ELR (cell line): Measurements from ENCODE around the gene TTLL5.
"Not testable (repeated sequence)": the region's sequence is repeated elsewhere in the genome, so short reads cannot be mapped to it uniquely, and the experiment has no call there.

Experiments used
- DNase-seq: peaks from one replicate; pipeline ENCODE4 v3.0.0-alpha.2; 2015; ENCODE audit warnings: low read depth

The TTLL5 gene

DNA sequence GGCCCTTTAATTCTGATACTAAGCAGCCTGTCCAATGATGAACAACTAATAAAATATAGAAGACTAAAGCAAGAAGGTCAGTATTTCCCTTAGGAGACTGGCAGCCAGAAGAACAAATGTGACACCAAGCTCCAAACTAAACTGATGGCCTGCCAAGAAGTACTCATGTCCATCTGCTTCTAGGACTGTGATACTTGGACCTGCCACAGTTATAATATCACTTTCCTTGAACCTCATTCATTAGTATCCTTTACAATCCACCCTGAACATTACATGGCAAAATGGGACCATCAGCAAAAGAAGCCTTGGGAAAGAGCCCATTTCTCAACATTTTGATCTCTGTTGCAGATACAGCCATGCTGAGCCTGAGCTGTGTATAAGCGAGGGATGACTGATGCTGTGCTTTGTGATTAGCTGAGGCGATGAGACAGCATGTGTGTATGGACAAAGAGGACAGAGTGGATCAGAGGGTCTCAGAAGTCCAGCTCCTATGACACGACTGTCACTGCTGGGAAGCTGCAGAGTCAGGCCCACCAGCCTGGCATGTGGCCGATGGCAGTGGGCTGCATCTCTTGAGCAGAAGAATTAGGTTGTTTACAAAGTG lies 246.8 kb downstream of the TTLL5 start:
- DNase-seq: no peak

DNA sequence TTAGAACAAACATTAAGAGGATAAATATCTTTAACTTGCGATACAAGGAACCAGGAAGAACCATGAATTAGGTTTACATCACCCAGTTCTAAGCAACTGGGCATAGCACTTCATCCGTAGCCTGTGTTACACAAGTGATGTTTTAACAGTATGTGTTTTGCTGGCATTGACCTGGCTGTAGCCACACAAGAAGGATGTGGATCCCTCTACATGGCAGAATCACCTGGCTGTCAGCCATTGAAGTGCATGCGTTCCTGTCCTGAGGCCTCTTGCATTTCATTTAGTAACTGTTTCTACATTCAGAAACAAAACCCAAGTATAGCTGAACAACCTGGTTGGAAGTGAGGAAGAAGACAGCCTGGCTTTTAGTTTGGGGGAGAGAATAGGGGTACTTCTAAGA lies 248.6 kb downstream of the TTLL5 start:
- no peak for DNase-seq

GRCh38 chr14:75910048-75910447 lies 249.0 kb downstream of the TTLL5 start:
- no peak for DNase-seq

DNA sequence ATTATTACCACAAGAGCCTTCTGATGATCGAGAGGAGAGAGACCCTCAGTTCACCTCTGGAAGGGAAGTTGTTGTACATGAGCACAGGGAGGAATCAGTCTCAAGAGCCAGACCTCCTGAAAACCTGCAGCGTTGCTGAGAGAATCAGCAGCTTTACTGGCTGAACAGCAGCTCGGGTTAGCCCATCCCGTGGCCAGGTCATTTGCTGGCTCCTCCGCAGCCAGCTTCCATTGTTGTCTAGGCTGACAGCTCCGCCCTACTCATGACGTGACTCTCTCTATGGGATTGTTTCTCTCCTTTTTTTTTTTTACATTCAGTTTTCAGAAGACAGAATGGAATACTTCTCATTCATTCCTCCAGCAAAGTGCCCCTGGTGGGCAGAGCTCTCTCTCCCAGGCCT lies 250.8 kb downstream of the TTLL5 start:
- DNase-seq: no peak

DNA sequence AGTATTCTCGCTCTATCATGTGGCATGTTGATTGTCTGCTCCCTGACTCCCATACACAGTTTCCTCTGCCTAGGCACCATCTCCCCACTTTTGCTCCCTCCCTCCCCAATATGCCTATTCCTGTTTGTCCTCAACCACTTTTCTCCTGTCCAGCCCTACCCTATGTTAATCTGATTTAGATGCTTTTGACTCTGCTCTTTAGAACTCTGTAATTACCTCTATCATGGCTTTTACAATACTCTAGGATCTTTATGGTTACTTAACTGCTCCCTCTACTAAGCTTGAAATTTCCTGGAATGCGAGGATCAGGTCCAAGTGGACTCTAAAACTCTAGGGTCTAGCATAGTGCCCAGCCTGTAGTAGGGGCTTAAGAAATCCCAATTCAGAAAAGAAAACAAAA lies 252.1 kb downstream of the TTLL5 start:
- DNase-seq: no peak

DNA sequence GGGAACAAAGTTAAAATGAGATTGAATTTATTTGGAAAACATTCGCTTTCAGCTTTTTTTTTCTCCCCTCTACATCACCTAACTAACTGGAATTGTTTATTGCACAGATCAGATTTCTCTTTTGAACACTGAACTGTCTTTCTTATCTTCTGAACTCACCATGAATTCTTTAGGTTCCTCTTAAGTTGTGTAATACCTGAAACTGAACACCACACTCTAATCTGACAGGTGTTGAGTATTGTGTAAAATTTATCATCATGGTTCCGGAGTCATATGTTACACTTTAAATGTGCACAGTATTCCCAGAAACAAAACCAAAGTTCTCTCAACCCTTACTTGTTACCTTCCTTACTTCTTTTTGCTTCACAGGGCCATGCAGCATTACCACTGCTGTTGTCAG lies 254.0 kb downstream of the TTLL5 start:
- DNase-seq: no peak

- DNase-seq: no peak
These were observed 256.4 kb downstream of the TTLL5 start for GRCh38 chr14:75917322-75917945.

- no peak for DNase-seq
These were observed 256.9 kb downstream of the TTLL5 start for GRCh38 chr14:75917946-75918335.

DNA sequence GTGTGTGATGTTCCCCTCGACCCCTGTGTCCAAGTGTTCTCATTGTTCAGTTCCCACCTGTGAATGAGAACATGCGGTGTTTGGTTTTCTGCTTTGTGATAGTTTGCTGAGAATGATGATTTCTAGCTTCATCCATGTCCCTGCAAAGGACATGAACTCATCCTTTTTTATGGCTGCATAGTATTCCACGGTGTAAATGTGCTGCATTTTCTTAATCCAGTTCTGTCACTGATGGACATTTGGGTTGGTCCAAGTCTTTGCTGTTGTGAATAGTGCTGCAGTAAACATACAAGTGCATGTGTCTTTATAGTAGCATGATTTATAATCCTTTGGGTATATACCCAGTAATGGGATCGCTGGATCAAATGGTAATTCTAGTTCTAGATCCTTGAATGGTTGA lies 259.4 kb downstream of the TTLL5 start:
- DNase-seq: not testable (repeated sequence)

DNA sequence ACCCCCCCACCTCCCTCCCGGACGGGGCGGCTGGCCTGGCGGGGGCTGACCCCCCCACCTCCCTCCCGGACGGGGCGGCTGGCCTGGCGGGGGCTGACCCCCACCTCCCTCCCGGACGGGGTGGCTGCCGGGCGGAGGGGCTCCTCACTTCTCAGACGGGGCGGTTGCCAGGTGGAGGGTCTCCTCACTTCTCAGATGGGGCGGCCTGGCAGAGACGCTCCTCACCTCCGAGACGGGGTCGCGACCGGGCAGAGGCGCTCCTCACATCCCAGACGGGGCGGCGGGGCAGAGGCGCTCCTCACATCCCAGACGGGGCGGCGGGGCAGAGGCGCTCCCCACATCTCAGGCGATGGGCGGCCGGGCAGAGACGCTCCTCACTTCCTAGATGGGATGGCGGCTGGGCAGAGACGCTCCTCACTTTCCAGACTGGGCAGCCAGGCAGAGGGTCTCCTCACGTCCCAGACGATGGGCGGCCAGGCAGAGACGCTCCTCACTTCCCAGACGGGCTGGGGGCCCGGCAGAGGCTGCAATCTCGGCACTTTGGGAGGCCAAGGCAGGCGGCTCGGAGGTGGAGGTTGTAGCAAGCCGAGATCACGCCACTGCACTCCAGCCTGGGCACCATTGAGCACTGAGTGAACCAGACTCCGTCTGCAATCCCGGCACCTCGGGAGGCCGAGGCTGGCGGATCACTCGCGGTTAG lies 264.2 kb downstream of the TTLL5 start:
- DNase-seq: not testable (repeated sequence)

- DNase-seq: peak; percentile 24
These were observed 265.5 kb downstream of the TTLL5 start for GRCh38 chr14:75926431-75927115.

GRCh38 chr14:75927564-75928087 lies 266.6 kb downstream of the TTLL5 start:
- no peak for DNase-seq

- DNase-seq: no peak
These were observed 267.7 kb downstream of the TTLL5 start for GRCh38 chr14:75928690-75929181.

DNA sequence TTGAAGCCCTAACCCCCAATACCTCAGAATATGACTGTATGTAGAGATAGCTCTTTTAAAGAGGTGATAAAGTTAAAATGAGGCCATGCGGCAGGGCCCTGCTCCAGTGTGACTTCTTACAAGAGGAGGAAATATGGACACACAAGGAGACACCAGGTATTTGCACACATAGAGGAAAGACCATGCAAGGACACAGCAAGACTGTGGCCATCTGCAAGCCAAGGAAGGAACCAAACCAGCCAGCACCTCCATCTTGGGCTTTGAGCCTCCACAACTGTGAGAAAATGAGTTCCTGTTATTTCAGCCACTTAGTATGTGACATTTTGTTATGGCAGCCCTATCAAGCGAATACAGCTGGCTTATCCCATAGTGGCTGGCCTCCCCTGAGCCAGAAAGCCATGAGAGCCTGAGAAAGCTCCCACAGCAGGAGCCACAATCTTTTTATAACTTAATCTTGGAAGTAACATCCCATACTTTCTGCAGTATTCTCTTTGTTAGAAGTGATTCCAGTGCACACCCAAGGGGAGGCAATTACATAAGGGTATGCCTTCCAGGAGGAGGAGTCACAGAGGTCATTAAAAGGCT lies 272.8 kb downstream of the TTLL5 start:
- no peak for DNase-seq

GRCh38 chr14:75934998-75935628 lies 274.1 kb downstream of the TTLL5 start:
- DNase-seq: no peak

DNA sequence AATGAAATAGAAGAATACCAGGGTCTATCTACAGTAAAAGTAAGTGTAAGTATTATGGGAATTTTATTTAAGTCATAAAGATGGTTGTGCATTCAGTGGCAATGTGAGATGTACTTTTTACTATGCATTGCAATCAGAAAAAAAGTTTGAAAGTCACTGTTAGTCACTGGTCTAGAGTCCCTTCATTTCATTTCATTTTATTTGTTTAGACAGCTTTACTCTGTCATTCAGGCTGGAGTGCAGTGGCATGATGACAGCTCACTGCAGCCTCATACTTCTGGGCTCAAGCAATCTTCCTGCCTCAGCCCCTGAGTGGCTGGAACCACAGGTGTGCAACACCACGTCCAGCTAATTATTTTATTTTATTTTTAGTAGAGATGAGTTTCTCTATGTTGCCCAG lies 278.2 kb downstream of the TTLL5 start:
- DNase-seq: no peak

DNA sequence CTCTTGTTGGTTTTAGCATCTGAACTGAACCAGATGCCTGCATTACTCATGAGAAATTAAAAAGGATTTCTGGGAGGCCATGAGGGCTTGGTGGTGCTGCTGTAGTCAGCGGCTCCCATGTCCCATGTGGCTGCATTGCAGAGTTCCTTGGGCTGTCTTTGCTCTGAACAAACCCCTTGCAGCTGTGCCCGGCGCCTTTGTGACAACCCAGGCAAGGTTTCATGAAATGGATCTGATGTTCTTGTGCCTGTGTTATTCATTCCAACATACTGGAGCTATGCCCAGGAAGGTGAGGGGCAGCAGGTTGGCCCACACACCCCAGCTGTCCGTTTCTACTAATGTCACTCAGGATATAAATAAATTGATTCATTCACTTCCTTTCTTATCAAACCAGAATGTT lies 280.0 kb downstream of the TTLL5 start:
- DNase-seq: no peak

GRCh38 chr14:75944607-75945241 lies 283.7 kb downstream of the TTLL5 start:
- no peak for DNase-seq

DNA sequence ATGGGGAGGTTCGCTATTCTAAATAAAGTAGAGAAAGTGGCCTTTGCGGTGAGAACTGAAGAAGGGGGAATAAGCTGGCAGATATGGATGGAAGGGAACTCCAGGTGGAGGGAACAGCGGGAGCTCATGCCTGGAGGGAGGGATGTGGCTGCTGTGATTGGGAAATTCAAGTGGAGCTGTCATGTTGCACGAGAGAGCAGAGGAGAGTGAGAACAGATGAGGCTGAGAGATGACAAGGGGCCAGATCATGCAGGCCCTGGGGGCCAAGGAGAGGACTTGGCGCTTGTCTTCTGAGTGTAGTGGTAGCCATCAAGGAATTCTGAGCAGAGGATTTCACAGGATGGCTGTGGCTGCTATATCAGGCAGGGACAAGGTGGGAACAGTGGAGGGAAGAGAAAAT lies 285.7 kb downstream of the TTLL5 start:
- no peak for DNase-seq

GRCh38 chr14:75952489-75952888 lies 291.4 kb downstream of the TTLL5 start:
- DNase-seq: no peak

DNA sequence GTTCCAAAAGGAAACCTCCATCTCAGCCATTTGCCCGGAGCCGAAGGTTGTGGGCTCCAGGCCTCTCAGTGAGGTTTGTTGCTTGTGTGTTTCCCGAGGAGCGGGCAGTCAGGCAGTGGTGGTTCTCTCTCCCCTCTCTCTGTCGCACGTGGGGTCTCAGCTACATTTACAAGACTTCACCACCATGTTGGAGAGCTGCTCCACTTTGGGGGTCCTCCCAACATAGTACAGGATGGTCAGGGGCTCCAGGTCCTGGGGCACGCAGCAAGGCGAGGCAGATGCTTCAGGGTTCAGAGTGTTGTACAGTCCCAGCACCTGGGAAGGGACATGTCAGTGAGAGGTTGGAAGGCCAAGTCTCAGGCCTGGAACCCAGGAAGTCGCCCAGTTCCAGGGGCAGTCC lies 298.0 kb downstream of the TTLL5 start:
- DNase-seq: no peak
